ENCODE results near the gene ARIH1.

The ARIH1 gene

DNA sequence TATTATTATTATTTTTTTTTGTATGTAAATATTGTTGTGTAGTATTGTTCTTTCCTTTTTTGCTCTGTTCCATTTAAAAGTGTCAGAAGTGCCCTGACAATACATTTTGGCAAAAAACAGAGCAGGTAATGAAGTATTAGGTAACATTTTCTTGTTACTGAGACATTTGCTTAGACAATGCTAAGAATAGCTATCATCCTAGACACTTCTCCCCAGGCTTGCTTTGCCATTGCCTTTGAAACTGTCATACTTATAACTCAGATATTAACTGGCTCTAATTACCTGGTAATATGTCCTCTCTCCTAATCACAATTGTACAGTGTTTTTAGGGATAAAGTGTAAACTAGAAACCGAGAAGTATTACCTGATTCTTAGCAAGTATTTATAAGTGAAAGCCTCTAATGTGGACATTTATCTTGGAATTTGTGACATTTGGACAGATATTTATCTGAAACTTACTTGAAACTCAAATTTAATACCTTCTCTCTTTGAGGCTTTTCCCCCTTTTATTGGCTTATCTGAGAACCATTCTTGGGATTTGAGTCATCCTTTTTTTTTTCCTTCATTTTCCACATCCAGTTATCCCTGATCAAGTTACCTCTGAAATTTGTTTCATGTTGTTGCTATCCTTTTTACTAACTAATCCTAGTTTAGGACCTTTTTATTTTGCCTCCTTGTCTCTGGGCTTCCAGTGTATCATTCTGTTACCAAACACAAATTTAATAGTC lies 13.1 kb downstream of the ARIH1 start:
- no peak for DNase-seq (ENCODE audit: low spot score)
- Histone ChIP-seq H3K4me3 (no peak overlapping the region), H3K27ac (no peak overlapping the region)
- TF ChIP-seq, protein P1, sequence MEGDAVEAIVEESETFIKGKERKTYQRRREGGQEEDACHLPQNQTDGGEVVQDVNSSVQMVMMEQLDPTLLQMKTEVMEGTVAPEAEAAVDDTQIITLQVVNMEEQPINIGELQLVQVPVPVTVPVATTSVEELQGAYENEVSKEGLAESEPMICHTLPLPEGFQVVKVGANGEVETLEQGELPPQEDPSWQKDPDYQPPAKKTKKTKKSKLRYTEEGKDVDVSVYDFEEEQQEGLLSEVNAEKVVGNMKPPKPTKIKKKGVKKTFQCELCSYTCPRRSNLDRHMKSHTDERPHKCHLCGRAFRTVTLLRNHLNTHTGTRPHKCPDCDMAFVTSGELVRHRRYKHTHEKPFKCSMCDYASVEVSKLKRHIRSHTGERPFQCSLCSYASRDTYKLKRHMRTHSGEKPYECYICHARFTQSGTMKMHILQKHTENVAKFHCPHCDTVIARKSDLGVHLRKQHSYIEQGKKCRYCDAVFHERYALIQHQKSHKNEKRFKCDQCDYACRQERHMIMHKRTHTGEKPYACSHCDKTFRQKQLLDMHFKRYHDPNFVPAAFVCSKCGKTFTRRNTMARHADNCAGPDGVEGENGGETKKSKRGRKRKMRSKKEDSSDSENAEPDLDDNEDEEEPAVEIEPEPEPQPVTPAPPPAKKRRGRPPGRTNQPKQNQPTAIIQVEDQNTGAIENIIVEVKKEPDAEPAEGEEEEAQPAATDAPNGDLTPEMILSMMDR (IDR thresholded peaks at IDR 0.05) = no peak

DNA sequence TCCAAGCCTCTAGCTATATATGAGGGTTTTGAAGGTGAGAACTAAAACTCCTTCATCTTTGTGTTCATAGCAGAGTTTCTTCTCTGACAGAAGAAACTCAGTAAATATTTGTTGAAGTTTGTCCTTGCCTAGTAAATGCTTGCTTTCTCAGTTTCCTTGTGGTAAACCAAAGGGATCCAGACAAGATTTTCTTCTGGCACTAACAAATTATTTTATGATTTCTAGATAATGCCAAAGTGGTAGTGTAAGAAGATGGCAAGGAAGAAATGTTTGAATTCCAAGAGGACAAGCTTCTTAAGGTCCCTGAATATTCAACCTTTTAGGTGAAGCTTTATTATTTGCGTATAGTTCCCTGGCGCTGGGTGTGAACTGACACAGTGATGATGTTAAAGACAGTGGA lies 14.4 kb downstream of the ARIH1 start:
- TF ChIP-seq, protein P1 (IDR thresholded peaks at IDR 0.05) = no peak
- Histone ChIP-seq H3K27ac (no peak overlapping the region), H3K4me3 (no peak overlapping the region)
- DNase-seq (ENCODE audit: low spot score) = no peak

DNA sequence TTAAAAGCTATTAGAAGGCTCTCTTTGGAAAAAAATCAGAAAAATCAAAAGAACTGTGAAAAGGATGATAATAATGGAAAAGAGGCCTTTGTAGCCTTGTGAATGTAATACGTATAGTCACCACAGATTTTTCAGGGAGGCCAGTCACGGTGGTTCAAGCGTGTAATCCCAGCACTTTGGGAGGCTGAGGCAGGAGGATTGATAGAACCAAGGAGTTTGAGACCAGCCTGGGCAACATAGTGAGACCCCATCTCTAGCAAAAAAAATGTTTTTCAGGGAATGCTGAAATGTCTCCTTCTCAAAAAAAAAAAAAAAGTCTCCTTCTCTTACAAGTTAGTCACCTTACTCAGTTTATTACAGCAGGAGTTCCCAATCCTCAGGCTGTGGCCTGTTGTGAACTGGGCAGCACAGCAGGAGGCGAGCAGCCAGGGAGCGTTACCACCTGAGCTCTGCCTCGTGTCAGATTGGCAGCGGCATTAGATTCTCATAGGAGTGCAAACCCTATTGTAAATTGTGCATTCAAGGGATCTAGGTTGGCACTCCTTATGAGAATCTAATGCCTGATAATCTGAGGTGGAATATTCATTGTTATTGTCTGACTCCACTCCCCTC lies 15.9 kb downstream of the ARIH1 start:
- no peak overlapping the region for H3K4me3 ChIP-seq
- DNase-seq (ENCODE audit: low spot score) = no peak
- TF ChIP-seq, protein P1 (IDR thresholded peaks at IDR 0.05) = no peak

DNA sequence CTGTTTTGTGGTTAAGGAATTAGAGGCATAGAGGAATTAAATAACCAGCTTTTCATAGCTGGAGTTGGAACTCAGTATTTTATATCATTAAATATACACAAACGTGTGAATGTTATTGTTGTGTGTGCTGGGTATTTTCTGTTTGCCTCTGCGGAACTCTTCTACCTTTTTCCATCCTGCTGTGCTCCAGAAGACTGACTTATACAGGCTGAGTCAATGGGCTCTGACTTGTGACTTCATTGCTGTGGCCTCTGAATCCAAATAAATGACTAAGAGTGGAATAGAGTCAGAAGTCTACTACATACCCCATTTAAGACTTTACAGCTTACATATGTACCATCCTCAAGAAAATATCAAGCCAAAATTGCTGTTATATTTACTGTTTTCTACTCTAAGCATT lies 17.6 kb downstream of the ARIH1 start:
- no peak for DNase-seq (ENCODE audit: low spot score)
- no peak overlapping the region for H3K4me3 ChIP-seq
- TF ChIP-seq, protein P1 (IDR thresholded peaks at IDR 0.05) = no peak
- H3K27ac ChIP-seq = no peak overlapping the region

More for the DNA sequence above, 15.9 kb downstream of the ARIH1 start:
- no peak overlapping the region for H3K27ac ChIP-seq

DNA sequence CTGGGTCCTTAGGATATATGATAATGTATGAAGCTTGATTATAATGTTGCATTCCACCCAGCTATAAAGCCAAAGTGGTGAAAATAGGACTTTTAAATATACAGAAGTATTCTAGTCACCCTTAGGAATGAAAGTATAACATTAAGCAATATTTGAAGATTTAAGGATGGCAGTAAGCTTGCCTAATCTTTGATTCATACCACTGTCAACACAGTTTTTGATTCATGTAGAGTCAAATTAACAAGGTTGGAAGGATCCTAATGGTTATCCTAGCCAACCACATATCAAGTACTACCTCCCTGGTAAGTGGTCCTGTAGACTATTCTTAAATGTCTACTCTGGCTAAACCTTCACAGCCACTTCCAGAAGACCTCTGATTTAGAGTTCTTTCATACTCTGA lies 18.6 kb downstream of the ARIH1 start:
- Histone ChIP-seq H3K4me3 (no peak overlapping the region), H3K27ac (no peak overlapping the region)
- DNase-seq (ENCODE audit: low spot score) = no peak
- TF ChIP-seq, protein P1 (IDR thresholded peaks at IDR 0.05) = no peak

DNA sequence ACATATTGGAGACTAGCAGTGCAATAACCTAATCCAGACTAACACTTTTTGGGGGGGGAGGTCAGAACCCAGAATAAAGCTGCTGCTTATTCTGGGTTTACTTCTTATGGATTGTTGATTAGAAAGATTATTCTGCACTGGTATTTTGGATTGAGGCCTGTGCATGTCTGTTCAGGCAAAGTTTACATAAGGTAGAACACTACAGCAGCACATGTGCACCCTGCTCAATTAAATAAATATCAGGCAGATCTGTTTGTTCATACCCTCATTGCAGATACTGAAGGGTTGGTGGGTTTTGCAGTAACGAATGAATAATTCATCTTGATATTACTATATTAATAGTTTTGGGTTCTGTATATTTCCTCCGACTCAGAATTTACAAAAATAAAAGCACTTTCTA lies 19.1 kb downstream of the ARIH1 start:
- Histone ChIP-seq H3K4me3 (no peak overlapping the region), H3K27ac (no peak overlapping the region)
- TF ChIP-seq, protein P1 (IDR thresholded peaks at IDR 0.05) = no peak
- no peak for DNase-seq (ENCODE audit: low spot score)

DNA sequence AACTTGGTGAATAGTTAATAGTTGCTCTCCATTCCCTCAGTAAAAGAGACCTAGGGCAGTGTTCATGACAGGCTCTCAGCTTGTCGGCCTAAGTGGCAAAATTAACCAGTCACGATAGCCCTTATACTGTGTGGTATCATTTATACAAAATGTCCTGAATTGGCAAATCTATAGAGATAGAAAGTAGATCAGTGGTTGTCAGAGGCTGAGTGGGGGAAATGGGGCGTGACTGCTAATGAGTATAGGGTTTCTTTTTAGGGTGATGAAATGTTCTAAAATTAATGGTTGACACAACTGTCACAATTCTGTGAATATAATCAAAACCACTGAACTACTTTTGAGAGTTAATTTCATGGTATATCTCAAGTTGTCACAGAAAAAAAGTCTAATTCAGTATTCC lies 20.9 kb downstream of the ARIH1 start:
- no peak overlapping the region for H3K27ac ChIP-seq
- DNase-seq (ENCODE audit: low spot score) = no peak
- TF ChIP-seq, protein P1 (IDR thresholded peaks at IDR 0.05) = no peak
- no peak overlapping the region for H3K4me3 ChIP-seq

Data from coronary artery (tissue), 2 donors.